Bronchial epithelial cell (primary cell): ENCODE data around the gene AGAP1. TPM values are rescaled to one million over a fixed set of nuclear protein-coding genes. Genes with fewer than 3 reads are reported as not detected.

ENCODE experiments used
- DNase-seq: peaks from one replicate; pipeline ENCODE4 v3.0.0-alpha.2; 2010; ENCODE audit warnings: low read depth
- FAIRE-seq: peaks from 2 replicates; lab custom pipeline; 2011; peaks lifted over from hg19 to GRCh38; lab: Jason Lieb, UNC
- H3K27me3 ChIP-seq: 2 replicates; pipeline ENCODE4 v1.5.1; 2011; ENCODE audit warnings: low read length; ENCODE audit not compliant: control insufficient read depth, insufficient read depth
- H3K36me3 ChIP-seq: 2 replicates; pipeline ENCODE4 v1.5.1; 2011; ENCODE audit warnings: low read length; ENCODE audit not compliant: control insufficient read depth, insufficient read depth
- H3K4me3 ChIP-seq: 2 replicates; pipeline ENCODE4 v1.5.1; 2011; ENCODE audit warnings: mild to moderate bottlenecking, low read depth, low read length, control low read depth
- CTCF ChIP-seq: IDR thresholded peaks from 2 replicates; pipeline ENCODE4 v1.5.1; 2011; ENCODE audit warnings: mild to moderate bottlenecking, moderate library complexity, low read length, control low read depth, inconsistent platforms; ENCODE audit not compliant: insufficient read depth, severe bottlenecking
- total RNA-seq: library from RNA; depleted of rRNA; stranded (reverse); fragments of >200 nt; gene quantifications from 2 replicates; pipeline ENCODE4 v1.2.1, GENCODE V29; 2014

The AGAP1 gene
- total RNA-seq, 1 donor from 2014 or later = 22.4 TPM

GRCh38 chr2:235802542-235802941, 308.7 kb downstream of the AGAP1 start:
- peaks cover 6% of the 10 kb centered on the region for H3K36me3 ChIP-seq
- no peak for DNase-seq
- TF ChIP-seq CTCF = no peak
- FAIRE-seq = peak; percentile 55
- H3K27me3 ChIP-seq = no peaks in the 10 kb centered on the region
- H3K4me3 ChIP-seq = no peak overlapping the region

- peak; percentile 8 for DNase-seq
- Histone ChIP-seq H3K4me3 (no peak overlapping the region), H3K27me3 (no peaks in the 10 kb centered on the region), H3K36me3 (peaks cover 6% of the 10 kb centered on the region)
- TF ChIP-seq CTCF = no peak
- FAIRE-seq = no peak
Observed at GRCh38 chr2:235803028-235803427, 309.2 kb downstream of the AGAP1 start.

- no peaks in the 10 kb centered on the region for H3K27me3 ChIP-seq
- DNase-seq (no peak), FAIRE-seq (no peak)
- H3K4me3 ChIP-seq = no peak overlapping the region
- no peak for TF ChIP-seq CTCF
- H3K36me3 ChIP-seq = peaks cover 5% of the 10 kb centered on the region
Observed at GRCh38 chr2:235804676-235805075, 310.8 kb downstream of the AGAP1 start.

- H3K27me3 ChIP-seq = no peaks in the 10 kb centered on the region
- no peak for TF ChIP-seq CTCF
- no peak overlapping the region for H3K4me3 ChIP-seq
- H3K36me3 ChIP-seq = peaks cover 6% of the 10 kb centered on the region
- FAIRE-seq = no peak
- DNase-seq = no peak
Observed at GRCh38 chr2:235806986-235807750, 313.3 kb downstream of the AGAP1 start.

GRCh38 chr2:235808366-235808765, 314.5 kb downstream of the AGAP1 start:
- TF ChIP-seq CTCF = no peak
- Histone ChIP-seq H3K36me3 (peaks cover 6% of the 10 kb centered on the region), H3K4me3 (no peak overlapping the region), H3K27me3 (no peaks in the 10 kb centered on the region)
- DNase-seq (no peak), FAIRE-seq (no peak)
